Hypothalamus (tissue), 51 donors: ENCODE results near the gene PGAP3.
A peak's percentile ranks its signal among the peaks of the same experiment; 100 is the strongest.
"Not testable (repeated sequence)": the region's sequence is repeated elsewhere in the genome, so short reads cannot be mapped to it uniquely, and the experiment has no call there.

Source experiments
- DNase-seq, 51 donors: peaks; one replicate each; lab custom pipeline; 2025; lab: John Stamatoyannopoulos, UW

Gene PGAP3

DNA sequence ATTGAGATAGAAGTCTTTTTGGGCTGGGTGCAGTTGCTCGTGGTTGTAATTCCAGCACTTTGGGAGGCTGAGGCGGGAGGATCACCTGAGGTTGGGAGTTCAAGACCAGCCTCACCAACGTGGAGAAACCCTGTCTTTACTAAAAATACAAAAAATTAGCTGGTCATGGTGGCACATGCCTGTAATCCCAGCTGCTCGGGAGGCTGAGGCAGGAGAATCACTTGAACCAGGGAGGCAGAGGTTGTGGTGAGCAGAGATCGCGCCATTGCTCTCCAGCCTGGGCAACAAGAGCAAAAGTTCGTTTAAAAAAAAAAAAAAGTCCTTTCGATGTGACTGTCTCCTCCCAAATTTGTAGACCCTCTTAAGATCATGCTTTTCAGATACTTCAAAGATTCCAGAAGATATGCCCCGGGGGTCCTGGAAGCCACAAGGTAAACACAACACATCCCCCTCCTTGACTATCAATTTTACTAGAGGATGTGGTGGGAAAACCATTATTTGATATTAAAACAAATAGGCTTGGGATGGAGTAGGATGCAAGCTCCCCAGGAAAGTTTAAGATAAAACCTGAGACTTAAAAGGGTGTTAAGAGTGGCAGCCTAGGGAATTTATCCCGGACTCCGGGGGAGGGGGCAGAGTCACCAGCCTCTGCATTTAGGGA is 11.4 kb upstream of the PGAP3 start:
- not testable (repeated sequence) for DNase-seq

DNA sequence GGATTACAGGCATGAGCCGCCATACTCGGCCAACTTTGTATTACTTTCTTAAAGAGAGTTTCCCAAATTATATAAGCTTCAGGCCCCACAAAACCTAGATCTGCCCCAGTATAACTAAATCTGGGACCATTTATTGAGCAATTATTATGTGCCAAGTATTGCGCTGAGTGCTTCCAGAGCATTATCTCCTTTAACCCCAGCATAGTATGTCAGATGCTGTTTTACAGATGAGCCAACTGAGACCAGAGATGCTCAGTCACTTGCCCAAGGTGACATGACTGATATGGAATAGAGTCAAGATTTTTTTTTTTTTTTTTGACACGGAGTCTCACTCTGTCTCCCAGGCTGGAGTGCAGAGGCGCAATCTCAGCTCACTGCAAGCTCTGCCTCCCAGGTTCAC is 10.1 kb upstream of the PGAP3 start:
- no peak for DNase-seq

DNA sequence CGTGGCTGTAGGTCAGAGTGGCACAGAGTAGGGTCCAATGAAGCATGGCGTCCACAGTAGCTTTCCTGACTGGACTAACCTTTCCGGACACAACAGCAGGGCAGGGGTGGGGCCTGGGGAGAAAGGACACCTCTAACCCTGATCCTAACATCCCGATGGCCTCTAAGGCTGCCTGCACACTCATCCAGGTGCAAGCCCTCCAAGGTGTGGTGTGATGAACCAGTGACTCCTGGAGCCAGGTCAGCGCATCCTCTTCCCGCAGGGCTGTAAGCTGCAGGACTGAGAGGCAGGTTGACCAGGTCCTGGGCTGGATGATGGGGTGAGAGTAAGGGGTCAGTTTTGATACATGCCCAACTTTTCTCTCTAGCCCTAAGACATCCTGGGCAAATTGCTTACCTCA is 8.9 kb upstream of the PGAP3 start:
- DNase-seq = no peak

DNA sequence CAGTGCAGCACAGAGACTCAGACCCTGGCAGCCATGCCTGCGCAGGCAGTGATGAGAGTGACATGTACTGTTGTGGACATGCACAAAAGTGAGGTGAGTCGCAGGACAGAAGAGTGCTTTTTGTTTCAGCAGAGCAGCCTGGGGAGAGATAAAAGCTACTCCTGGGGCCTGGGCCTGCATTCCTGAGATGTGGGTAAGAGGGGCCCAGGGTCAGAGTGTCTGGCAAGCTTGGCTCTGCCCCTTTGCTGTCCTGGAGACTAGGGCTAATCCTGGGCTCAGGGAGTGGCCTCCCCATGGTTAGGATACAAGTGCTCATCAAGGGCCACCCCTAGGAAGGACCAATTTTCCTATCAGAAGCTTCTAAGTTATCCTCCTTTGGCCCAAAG is 7.2 kb upstream of the PGAP3 start:
- DNase-seq = no peak

DNA sequence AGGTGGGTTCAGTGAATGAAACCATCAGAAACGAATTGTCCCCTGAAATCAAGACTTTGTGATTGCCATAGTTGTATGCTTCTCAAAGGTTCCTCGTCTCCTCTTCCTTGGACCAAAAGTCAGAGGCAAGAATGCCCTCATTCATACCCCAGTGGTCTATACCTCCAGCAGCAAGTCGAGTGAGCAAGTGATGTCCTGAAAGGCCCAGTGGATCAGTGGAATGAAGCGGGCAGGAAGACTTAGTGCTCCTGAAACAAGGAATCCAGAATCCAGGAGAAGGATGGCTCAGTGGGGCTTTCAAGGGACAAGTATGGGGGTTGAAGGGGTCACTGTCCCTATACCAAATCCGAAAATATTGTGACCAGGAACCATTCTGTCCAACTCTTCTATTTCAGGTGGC is 6.7 kb upstream of the PGAP3 start:
- no peak for DNase-seq

DNA sequence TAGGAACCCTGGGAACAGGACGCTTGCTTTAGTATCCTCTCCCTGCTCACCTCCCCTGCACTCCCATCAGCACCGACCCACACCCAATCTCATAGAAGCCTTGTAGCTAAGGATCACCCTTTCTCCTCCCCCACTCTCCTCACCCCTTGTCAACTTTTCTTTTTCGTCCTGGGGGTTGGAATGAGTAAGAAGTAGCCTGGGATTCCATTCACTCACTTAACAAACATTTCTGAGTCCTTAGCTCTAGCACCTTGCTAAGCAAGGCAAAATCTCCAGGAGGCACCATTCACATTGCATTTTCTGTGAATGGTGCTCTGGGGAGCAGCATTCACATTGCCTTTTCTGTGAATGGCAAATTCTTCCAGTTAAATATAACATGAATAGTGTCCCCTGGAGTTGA is 1.1 kb upstream of the PGAP3 start:
- DNase-seq = no peak

DNA sequence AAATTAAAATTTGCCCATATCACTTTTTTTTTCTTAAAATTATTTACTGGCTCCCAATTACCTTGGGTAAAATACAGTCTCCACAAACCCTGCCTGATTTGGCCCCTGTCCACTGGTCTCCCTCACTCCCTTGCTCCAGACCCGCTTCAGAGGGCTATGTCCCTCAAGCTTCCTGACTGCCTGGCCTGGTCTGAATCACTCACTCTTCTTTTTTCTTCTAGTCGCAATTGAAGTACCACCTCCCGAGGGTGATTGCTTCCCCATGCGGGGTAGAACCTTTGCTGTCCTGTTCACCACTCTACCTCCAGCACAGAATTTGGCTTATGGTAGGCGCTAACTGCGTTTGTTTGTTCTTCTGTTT is 598 bp upstream of the PGAP3 start:
- DNase-seq = no peak

DNA sequence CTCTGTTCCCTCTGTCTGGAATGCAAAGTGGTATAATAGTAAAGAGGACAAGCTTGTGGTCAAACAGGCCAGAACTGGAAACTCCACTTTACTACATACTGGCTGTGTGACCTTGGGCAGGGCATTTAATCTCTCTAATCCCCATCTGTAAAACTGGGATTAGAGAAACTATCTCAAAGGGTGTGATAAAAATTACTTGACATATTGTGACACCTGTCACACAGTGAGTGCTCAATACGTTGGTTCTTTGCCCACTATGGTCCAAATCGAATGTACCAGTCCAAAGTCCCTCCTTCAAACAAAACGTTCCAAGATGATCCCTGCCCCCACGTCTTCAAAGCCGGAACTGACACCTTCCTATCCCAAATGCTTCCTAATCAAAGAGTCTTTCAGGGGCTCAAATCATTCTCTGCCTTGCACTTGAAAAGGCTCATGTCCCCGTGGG is 734 bp downstream of the PGAP3 start:
- no peak for DNase-seq

DNA sequence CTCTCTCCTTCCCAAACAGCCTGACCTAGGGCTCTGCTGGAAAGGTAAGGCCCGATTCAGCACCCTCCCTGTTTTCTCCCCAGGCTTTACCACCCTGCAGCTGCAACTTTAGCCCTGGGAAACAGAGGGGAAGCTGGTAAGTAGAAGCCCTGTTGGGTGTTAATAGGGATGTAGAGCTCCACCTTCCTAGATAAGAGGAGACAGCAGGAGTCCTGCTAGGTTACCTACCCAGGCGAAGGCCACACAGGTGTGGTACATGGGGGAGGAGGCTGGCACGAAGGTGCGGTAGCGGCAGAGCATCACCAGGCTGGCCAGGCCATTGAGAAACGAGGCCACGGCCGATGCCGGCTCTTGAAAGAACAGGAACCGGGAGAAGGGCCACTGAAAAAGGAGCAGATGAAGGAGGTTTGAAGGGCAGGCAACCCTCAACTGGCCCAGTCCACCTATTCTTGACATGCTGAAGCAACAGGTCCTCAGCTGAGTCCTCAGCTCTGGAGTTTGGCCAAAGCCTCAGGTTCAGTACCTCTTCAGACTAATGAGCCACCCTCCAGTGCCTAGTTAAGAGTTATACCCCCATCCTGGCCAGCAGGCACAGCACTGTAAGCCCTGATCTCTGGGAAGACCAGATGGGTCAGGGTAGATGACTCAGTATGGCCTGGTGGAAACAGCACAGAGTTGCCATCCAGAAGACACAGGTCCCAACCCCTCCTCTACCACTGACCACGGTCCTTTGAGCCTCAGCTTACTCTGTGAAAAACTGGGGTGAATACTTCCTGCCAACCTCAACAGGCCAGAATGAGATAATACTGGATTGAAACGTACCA is 3.3 kb downstream of the PGAP3 start:
- no peak for DNase-seq

DNA sequence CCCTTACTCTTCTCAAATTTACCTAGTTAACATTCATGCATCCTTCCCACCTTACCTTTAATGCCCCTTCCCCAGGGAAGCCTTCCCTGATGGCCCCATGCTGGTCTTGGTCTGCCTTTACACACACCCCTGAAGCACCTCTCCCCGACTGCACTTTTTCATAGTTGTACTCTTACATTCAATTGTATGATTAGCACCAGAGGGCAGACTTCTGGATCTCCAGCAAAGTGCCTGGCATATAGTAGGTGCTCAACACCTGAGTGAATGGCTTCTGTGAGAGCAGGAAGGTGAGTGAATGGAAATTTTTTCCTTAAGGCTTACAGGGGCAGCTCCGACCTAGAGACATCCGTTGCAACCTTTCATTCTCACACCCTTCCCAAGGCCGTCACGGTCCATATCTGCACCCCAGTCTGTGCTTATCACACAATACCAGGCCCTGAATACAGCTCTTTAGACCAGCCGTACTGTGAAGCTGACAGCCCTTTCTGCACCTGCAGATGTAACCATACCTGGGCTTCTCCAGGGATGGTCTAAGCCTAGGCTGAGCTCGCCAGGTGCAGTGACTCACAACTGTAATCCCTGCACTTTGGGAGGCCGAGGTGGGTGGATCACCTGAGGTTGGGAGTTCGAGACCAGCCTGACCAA is 4.4 kb downstream of the PGAP3 start:
- DNase-seq = no peak

DNA sequence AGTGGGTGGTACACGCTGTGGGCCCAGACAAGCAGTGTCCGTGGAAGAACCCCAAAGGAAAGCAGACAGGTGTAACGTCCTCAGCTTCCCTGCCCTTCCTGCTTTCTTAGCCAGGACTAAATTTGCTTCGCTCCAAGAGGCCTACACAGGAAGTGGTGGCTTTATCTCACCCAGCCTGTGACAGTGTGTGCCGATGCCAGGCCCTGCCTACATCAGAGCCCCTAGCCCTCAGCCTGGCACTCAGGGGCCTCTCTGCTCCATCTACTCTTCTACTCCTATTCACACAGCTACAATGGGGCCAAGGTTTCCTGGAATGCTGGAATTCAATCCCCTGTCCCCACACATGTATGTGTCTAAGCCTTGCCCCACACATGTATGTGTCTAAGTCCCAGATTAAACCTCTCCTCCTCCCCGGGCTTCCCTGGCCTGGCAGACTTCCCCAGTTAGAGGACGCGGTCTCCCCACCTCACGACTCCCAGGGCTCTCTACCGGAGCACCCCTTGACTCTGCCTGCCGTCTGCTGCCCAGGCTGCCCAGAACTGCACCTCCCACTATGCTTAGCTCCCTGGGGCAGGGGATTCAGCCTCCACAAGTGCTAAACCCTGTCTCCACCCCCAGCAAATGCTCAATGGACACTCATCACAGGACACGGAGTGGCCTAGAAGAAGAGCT is 8.2 kb downstream of the PGAP3 start:
- no peak for DNase-seq

DNA sequence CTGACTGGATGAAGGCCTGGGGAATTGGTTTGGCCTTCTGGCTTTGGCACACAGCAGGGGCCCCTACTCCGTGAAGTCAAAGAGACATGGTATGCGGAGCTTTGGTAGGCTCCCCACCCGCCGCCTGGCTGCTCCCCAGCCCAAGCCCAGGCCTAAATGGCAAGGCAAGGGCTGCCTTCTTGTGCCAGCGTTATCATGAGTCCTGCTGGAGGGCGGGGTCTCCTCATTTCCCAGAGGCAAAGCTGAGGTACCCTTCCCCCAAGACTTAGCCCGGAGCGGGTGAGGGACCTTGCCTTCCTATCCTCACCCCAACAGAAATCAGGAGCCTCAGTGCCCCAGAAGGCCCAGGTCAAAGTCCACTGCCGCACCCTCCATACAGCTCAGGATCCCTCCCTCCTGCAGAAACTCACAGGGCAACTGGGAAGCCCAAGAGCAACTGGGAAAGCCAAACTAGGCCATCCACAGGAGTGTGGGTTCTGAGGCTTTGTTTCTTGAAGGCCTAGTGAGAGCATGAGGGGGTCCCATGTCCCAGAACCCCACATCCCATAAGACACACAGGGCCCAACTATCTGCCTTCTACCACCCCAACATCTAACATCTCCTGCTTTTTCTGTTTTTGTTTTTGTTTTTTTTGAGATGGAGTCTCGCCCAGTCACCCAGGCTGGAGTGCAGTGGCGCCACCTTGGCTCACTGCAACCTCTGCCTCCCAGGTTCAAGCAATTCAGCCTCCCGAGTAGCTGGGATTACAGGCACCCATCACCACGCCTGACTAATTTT is 9.3 kb downstream of the PGAP3 start:
- no peak for DNase-seq

DNA sequence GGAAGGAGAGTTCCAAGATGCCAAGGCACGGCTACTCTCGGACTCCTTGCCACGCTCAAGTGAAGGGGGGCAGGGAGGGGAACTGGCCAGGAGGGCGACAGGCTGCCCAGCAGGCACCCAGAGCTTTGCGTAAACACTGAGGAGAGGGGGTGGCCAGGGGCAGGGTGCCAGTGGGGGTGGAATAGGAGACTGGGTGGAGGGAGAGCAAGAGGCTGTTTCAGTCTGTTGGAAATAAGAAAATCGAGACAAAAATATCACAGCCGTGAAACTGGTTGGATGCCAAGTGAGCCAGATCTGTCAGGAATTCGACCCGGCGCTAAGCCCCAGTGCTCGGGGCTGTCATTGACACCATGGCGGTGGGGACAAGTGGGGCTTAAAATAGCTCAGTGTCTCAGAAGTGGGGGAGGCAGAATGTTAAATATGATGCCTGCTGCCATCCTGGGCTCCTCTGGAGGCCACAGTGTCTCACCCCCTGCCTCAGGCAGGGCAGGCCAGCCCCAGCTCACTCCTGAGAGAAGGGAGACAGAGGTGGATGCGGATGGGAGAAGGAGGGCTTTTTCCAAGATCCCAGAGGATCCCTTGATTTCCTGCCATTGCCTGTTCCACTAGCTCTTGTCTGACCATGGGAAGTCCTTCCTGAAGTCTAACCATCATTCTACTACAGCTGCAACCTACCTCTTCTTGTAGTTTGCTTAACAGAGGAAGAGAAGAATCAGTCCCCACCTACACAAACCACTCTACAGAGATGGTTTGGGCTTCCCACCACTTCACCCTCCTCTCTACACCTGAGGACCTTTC is 10.1 kb downstream of the PGAP3 start:
- DNase-seq = peak in 18 of 51 donors; percentile 23 to 57 (median 34)

DNA sequence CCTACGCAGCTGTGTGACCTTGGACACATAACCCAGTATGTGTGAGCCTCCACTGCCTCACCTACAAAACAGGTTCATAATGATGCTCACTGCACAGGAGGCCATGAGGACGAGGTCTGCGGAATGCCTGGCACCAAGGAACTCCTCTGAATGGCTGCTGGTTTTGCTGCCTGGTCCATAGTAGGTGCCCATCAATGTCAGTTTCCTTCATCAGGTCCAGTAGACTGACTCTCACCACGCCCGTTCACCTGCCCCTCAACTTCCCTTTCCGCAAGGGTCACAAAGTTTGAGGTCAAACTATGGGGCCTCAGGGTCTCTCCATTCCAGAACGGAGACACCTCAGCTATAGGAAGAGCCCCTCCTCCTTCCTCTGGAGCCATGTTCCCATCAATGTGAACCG is 10.8 kb downstream of the PGAP3 start:
- DNase-seq = no peak

DNA sequence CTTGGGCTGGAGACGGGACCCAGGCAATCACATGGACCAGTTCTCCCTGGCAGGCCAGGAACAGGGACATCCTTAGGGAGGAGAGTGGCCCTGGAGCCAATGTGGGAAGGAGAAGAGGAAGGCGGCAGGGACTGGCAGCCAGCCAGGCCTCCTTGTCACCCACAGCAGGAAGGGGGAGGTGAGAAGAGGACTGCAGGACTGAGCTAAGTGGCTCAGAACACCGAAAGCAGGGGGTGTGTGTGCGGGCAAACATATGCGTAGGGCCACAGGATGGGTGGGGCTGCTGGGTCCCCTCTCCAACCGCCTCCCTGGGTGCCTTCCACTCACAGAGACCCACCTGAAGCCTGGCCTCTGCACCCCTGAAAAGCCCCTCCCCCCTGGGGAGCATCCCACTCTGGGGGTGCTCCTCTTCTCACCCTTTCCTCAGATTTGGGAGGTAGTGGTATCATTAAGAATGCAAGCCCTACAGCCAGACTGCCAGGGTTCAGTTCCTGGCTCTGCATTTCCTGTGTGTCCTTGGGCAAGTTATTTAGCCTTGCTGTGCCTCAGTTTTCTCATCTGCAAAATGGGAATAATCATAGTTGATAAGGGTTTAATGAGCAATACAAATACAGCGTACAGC is 11.5 kb downstream of the PGAP3 start:
- peak in 20 of 51 donors; percentile 17 to 72 (median 40) for DNase-seq

DNA sequence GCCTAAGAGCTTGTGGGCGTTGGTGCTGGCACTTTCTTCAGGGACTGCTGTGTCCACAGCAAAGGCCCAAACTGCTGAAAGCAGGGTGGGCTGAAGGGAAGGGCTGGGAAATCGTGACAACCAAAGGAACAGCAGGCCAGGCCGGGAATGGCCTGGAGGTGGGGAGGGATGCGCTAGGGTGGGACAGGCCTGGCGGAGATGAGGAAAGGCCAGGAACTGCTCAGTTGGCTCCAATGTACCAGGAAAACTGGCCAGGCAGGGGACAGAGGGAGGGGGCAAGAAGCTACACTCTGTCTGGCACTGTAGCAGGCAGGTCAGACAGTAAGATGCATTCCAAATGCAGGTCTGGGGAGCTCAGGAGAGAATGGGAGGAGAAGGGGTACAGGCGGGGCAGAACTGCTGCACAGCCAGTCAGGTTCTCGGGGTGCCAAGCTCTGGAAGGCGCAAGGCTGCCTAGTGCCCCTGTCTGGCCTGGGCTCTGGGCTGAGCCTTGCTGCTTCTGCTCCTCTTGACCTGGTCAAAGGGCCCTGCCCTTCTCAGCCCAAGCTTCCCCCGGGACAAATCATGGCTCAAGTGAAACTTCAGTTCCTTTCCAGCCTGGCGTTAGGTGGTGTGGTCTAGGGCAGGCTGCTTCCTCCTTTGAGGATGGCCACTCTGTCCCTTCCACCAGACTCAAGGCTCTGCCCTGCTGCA is 12.3 kb downstream of the PGAP3 start:
- DNase-seq = no peak

DNA sequence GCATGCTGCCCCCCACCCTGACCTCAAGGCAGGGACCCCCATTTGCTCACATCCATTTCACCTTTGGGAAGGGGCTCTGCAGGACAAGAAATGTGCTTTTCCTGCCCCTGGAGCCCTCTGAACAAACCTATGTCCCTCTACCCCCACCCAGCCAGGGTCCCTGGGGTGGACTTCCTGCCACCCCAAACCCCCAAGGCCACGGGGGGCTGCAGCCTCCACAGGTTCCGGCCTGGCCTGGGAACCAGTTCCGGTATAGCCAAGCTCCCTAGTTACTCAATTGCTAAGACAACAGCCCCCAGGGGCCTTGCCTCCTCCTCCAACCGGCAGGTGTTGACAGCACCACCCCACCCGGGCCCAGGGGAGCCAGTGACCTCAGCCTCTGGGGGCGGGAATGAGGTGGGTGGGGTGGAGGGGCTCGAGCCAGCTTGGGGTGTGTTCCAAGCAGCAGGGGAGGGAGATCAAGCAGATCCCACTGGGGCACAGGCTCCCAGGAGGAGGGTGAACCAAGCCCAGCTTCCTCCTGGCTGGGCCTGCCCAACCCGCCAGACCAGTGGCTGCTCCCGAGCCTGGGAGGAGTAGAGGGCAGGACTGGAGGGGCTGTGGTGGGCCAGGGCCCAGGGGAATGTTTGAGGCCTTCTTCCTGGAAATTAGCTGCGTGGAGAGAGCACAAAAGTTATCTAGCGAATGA is 13.0 kb downstream of the PGAP3 start:
- DNase-seq = no peak

DNA sequence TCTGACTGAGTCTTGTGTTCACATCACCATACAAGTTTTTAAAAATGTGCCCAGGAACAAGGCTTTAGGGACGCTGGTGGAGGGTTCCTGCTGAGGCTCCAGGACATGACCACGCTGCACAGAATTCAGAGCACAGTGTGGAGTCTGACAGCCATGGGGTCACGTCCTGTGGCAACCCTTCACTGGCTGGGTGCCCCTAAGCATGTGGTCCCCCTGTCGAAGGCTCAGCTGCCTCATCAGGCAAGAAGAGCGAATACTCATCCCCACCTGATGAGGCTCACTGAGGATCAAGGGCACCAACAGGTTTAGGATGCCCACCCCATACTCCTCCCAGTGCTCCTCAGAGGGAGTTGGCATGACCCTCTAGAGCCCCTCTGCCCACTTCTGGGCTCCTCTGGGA is 13.7 kb downstream of the PGAP3 start:
- DNase-seq = no peak
